Measurements from ENCODE around the gene XRCC4.

Gene XRCC4

GRCh38 chr5:83323557-83324180, 246.3 kb downstream of the XRCC4 start (continued):
- TF ChIP-seq KLF9 (tag by site-specific recombination; IDR thresholded peaks at IDR 0.05; ENCODE audit: low read depth) = no peak
- TF ChIP-seq ZNF2 (tag by site-specific recombination; IDR thresholded peaks at IDR 0.05) = no peak
- no peak for TF ChIP-seq ZNF704 (tag by site-specific recombination; IDR thresholded peaks at IDR 0.05)
- TF ChIP-seq, protein P1, sequence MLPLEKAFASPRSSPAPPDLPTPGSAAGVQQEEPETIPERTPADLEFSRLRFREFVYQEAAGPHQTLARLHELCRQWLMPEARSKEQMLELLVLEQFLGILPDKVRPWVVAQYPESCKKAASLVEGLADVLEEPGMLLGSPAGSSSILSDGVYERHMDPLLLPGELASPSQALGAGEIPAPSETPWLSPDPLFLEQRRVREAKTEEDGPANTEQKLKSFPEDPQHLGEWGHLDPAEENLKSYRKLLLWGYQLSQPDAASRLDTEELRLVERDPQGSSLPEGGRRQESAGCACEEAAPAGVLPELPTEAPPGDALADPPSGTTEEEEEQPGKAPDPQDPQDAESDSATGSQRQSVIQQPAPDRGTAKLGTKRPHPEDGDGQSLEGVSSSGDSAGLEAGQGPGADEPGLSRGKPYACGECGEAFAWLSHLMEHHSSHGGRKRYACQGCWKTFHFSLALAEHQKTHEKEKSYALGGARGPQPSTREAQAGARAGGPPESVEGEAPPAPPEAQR (tag by site-specific recombination; IDR thresholded peaks at IDR 0.05) = no peak
- no peak for TF ChIP-seq ZNF416 (tag by site-specific recombination; IDR thresholded peaks at IDR 0.05)

DNA sequence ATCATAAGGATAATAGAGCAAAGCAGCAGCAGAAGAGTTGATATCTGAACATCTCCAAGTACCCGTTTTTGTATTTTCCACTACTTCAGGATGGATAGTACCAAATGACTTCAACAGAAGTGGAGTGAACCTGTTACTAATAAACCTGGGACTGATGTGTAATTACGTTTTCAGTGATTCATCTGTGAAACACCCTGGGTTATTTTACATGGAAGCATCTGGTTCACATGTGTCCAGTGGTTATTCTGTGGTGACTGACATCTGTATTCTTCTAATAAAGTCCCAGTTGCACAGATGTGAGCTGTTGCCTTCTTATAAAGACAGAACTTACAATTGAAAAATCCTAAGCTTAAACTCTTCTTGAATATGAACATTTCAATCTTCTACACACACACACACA, 254.5 kb downstream of the XRCC4 start:
- CTCF ChIA-PET = no interaction called here
- TF ChIP-seq ZNF24 (tag by site-specific recombination; IDR thresholded peaks at IDR 0.05) (no peak), ZNF133 (tag by site-specific recombination; IDR thresholded peaks at IDR 0.05) (no peak), ZIC2 (tag by site-specific recombination; IDR thresholded peaks at IDR 0.05) (no peak), ZNF148 (tag by site-specific recombination; IDR thresholded peaks at IDR 0.05; ENCODE audit: borderline replicate concordance) (no peak), ZNF776 (tag by site-specific recombination; IDR thresholded peaks at IDR 0.05; ENCODE audit: borderline replicate concordance) (no peak), YY1 (tag by site-specific recombination; IDR thresholded peaks at IDR 0.05) (no peak), ZNF157 (tag by site-specific recombination; IDR thresholded peaks at IDR 0.05) (no peak), BCL11B (tag by site-specific recombination; IDR thresholded peaks at IDR 0.05; ENCODE audit: low read depth) (no peak), ZSCAN5A (tag by site-specific recombination; IDR thresholded peaks at IDR 0.05) (no peak), ZNF239 (tag by site-specific recombination; IDR thresholded peaks at IDR 0.05) (no peak), ZBTB6 (tag by site-specific recombination; IDR thresholded peaks at IDR 0.05) (no peak), CTCF (tag by site-specific recombination; IDR thresholded peaks at IDR 0.05) (no peak), ZBTB26 (tag by site-specific recombination; optimal IDR thresholded peaks at IDR 0.05) (no peak), ZNF558 (tag by site-specific recombination; IDR thresholded peaks at IDR 0.05) (no peak), ZNF514 (tag by site-specific recombination; IDR thresholded peaks at IDR 0.05) (no peak), EGR2 (tag by site-specific recombination; IDR thresholded peaks at IDR 0.05; ENCODE audit: low read depth) (no peak), ZSCAN16 (tag by site-specific recombination; IDR thresholded peaks at IDR 0.05) (no peak), ZNF175 (tag by site-specific recombination; IDR thresholded peaks at IDR 0.05) (no peak)
- Histone ChIP-seq H3K4me1 (ENCODE audit: control insufficient read depth, insufficient read depth, low read length) (no peaks in the 10 kb centered on the region), H3K27ac (ENCODE audit: extremely low read depth, low read depth, low read length) (no peak overlapping the region), H3K9me3 (ENCODE audit: control insufficient read depth, insufficient read depth, low read depth, low read length) (no peaks in the 10 kb centered on the region), H3K36me3 (ENCODE audit: control insufficient read depth in 2 of 2, insufficient read depth in 1 of 2, low read length in 2 of 2) (no peaks in the 10 kb centered on the region), H3K4me3 (ENCODE audit: low read depth, low read length) (no peak overlapping the region)
- POLR2A ChIA-PET = no interaction called here
